ENCODE measurements around the gene RNF223.
"Not testable (repeated sequence)": the region's sequence is repeated elsewhere in the genome, so short reads cannot be mapped to it uniquely, and the experiment has no call there.

DNA sequence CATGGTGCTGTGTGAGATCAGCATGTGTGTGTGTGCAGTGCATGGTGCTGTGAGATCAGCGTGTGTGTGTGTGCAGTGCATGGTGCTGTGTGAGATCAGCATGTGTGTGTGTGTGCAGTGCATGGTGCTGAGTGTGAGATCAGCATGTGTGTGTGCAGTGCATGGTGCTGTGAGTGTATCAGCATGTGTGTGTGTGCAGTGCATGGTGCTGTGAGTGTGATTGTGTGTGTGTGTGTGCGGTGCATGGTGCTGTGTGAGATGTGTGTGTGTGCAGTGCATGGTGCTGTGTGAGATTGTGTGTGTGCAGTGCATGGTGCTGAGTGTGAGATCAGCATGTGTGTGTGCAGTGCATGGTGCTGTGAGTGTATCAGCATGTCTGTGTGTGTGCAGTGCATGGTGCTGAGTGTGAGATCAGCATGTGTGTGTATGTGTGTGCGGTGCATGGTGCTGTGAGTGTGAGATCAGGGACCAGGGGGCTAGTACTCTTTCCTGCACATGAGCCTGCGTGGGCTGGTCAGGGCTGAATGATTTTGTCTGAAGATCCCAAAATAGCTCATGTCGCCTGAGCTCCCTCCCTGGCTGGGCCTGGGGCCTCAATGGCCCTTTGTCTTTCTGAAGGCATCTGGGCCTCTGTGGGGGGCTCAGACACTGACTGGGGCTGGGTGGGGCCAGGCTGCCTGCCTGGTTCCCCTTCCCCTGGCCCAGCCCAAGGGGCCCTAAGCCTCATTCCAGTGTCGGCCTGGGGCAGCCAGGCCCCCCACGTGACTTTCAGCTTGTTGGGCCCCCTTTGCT lies 43.0 kb downstream of the RNF223 start:
- not testable (repeated sequence) for TF ChIP-seq SUZ12 (IDR thresholded peaks at IDR 0.05; ENCODE audit: low read depth, low read length); ATF7-NPFF (CRISPR knock-in tag; IDR thresholded peaks at IDR 0.05; ENCODE audit: low read depth)

All from HepG2 (cell line).